ENCODE results near the gene METAP1D. TPM values are rescaled to one million over a fixed set of nuclear protein-coding genes. Genes with fewer than 3 reads are reported as not detected.

Gene METAP1D
- total and polyA plus RNA-seq, 4 donors = 2.5 to 17.8 (median 3.0) TPM

GRCh38 chr2:172093416-172094293, 93.9 kb downstream of the METAP1D start:
- Histone ChIP-seq H3K27ac (ENCODE audit: low read depth in 1 of 2, low read length in 1 of 2) (no peak overlapping the region), H3K36me3 (ENCODE audit: control insufficient read depth in 4 of 4, insufficient read depth in 4 of 4, low read length in 4 of 4) (no peaks in the 10 kb centered on the region), H3K9me3 (ENCODE audit: control insufficient read depth in 4 of 4, insufficient read depth in 3 of 4, low read length in 3 of 4) (peaks cover 0 to 9% (median 0%) of the 10 kb centered on the region in 4 donors), H3K9ac (ENCODE audit: insufficient read depth in 1 of 2, low read length in 2 of 2) (no peak overlapping the region), H3K27me3 (ENCODE audit: control insufficient read depth in 3 of 3, insufficient read depth in 3 of 3, low read length in 2 of 3) (peaks cover 17 to 99% (median 86%) of the 10 kb centered on the region in 3 donors), H3K4me3 (no peak overlapping the region), H3K4me1 (ENCODE audit: control insufficient read depth in 5 of 5, insufficient read depth in 5 of 5, low read length in 5 of 5) (peaks cover 3 to 21% (median 8%) of the 10 kb centered on the region in 5 donors)
- DNase-seq (peak in 1 of 3 donors; percentile 38), ATAC-seq (ENCODE audit: insufficient read depth, low FRiP score) (no peak)
- WGBS, 2 donors = 11 to 19% methylated on average over 18 of the region's 18 CpGs
- TF ChIP-seq CTCF (IDR thresholded peaks at IDR 0.05; ENCODE audit: control extremely low read depth, extremely low read depth) = no peak

- no peak for TF ChIP-seq CTCF (IDR thresholded peaks at IDR 0.05; ENCODE audit: control extremely low read depth, extremely low read depth)
- ATAC-seq (ENCODE audit: insufficient read depth, low FRiP score) = no peak
- 2 to 4% methylated on average over 57 to 66 of the region's 66 CpGs for WGBS, 2 donors
- peak in 1 of 3 donors; percentile 38 for DNase-seq
- Histone ChIP-seq H3K4me1 (ENCODE audit: control insufficient read depth in 5 of 5, insufficient read depth in 5 of 5, low read length in 5 of 5) (peaks cover 4 to 27% (median 8%) of the 10 kb centered on the region in 5 donors), H3K27ac (ENCODE audit: low read depth in 1 of 2, low read length in 1 of 2) (no peak overlapping the region), H3K36me3 (ENCODE audit: control insufficient read depth in 4 of 4, insufficient read depth in 4 of 4, low read length in 4 of 4) (no peaks in the 10 kb centered on the region), H3K4me3 (no peak overlapping the region), H3K27me3 (ENCODE audit: control insufficient read depth in 3 of 3, insufficient read depth in 3 of 3, low read length in 2 of 3) (peaks cover 13 to 98% (median 85%) of the 10 kb centered on the region in 3 donors), H3K9ac (ENCODE audit: insufficient read depth in 1 of 2, low read length in 2 of 2) (no peak overlapping the region), H3K9me3 (ENCODE audit: control insufficient read depth in 4 of 4, insufficient read depth in 3 of 4, low read length in 3 of 4) (peaks cover 0 to 9% (median 0%) of the 10 kb centered on the region in 4 donors)
These were observed 94.8 kb downstream of the METAP1D start for GRCh38 chr2:172094294-172095145.

DNA sequence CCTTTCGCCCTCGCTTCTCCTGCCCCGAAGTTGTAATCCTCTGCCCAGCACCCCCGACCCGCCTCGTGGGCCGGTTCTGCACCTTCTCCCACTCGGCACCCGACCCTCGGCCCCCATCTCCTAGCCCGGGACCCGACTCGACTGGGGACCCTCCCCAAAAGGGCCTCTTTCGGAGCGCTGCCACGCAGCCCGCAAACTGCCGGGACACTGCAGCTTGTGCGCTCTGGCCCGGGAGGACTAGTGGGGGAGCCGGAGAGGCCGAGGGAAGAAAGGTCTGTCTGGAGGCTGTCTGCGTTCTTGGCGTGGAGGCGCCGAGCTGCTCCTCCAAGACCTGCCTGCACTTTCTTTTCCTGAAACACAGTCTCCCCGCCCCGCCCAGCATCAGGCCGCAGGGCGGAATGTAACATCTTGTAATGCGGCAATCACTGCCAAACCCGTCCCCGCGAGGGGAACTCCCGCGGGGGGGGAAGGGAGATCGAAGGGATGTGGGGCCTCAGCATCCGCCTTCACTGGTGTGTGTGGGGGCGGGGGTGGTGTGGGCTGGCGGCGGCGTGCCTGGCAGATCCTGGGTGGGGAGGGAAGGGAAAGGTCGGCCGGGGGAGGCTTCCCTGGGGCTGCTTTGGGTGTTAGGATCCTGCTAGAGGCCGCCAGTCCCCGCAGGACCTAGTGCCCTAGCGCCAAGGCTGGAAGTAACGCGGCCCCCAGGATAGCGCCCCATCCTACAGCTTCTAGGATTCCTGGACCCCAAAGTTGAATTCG, 95.6 kb downstream of the METAP1D start:
- Histone ChIP-seq H3K27ac (ENCODE audit: low read depth in 1 of 2, low read length in 1 of 2) (no peak overlapping the region), H3K9ac (ENCODE audit: insufficient read depth in 1 of 2, low read length in 2 of 2) (no peak overlapping the region), H3K4me1 (ENCODE audit: control insufficient read depth in 5 of 5, insufficient read depth in 5 of 5, low read length in 5 of 5) (peaks cover 4 to 30% (median 8%) of the 10 kb centered on the region in 5 donors), H3K9me3 (ENCODE audit: control insufficient read depth in 4 of 4, insufficient read depth in 3 of 4, low read length in 3 of 4) (peaks cover 0 to 8% (median 0%) of the 10 kb centered on the region in 4 donors), H3K4me3 (no peak overlapping the region), H3K36me3 (ENCODE audit: control insufficient read depth in 4 of 4, insufficient read depth in 4 of 4, low read length in 4 of 4) (no peaks in the 10 kb centered on the region), H3K27me3 (ENCODE audit: control insufficient read depth in 3 of 3, insufficient read depth in 3 of 3, low read length in 2 of 3) (peaks cover 7 to 98% (median 85%) of the 10 kb centered on the region in 3 donors)
- DNase-seq = peak; percentile 52 to 72 (median 59)
- ATAC-seq (ENCODE audit: insufficient read depth, low FRiP score) = peak; percentile 15
- TF ChIP-seq CTCF (IDR thresholded peaks at IDR 0.05; ENCODE audit: control extremely low read depth, extremely low read depth) = no peak
- 2% methylated on average over 49 to 51 of the region's 51 CpGs for WGBS, 2 donors

Data from lung (tissue), 12 donors.